Neural cell (in vitro differentiated cells): ENCODE data around the gene C12orf60. TPM values are rescaled to one million over a fixed set of nuclear protein-coding genes. Genes with fewer than 3 reads are reported as not detected.
"Not testable (repeated sequence)": the region's sequence is repeated elsewhere in the genome, so short reads cannot be mapped to it uniquely, and the experiment has no call there.

Experiments used
- H2AFZ ChIP-seq: fragments of 200-600, 300-800 bp; sonication (generic), shearing (Covaris generic); 2 replicates; pipeline ENCODE4 v1.6.0; 2014; ENCODE audit warnings: low read depth, mild to moderate bottlenecking, antibody characterized with exemption, low read length, moderate library complexity
- H3F3A ChIP-seq: fragments of 200-600 bp; shearing (Covaris generic); 2 replicates; pipeline ENCODE4 v1.6.1; 2016; ENCODE audit warnings: mild to moderate bottlenecking, moderate library complexity, mixed read lengths, antibody characterized with exemption, low read length; ENCODE audit not compliant: insufficient read depth, poor library complexity, severe bottlenecking
- H3K27ac ChIP-seq: fragments of 200-600, 300-800 bp; sonication (generic), shearing (Covaris generic); 2 replicates; pipeline ENCODE4 v1.5.1; 2014; ENCODE audit warnings: mild to moderate bottlenecking, low read length, moderate library complexity
- H3K27me3 ChIP-seq: fragments of 300-800, 200-600 bp; sonication (generic), shearing (Covaris generic); 2 replicates; pipeline ENCODE4 v1.6.0; 2014; ENCODE audit warnings: mild to moderate bottlenecking, low read depth, low read length, moderate library complexity; ENCODE audit not compliant: insufficient read depth
- H3K36me3 ChIP-seq: fragments of 300-800, 200-600 bp; sonication (generic), shearing (Covaris generic); 2 replicates; pipeline ENCODE4 v1.5.1; 2014; ENCODE audit warnings: mild to moderate bottlenecking, antibody characterized with exemption, low read length, moderate library complexity; ENCODE audit not compliant: insufficient read depth
- H3K4me2 ChIP-seq: fragments of 300-800, 200-600 bp; sonication (generic), shearing (Covaris generic); 2 replicates; pipeline ENCODE4 v1.6.0; 2014; ENCODE audit warnings: mild to moderate bottlenecking, low read length
- H3K4me3 ChIP-seq: fragments of 300-800, 200-600 bp; sonication (generic), shearing (Covaris generic); 2 replicates; pipeline ENCODE4 v1.5.1; 2014; ENCODE audit warnings: mild to moderate bottlenecking, low read length, moderate library complexity
- H3K79me2 ChIP-seq: fragments of 200-600 bp; shearing (Covaris generic); replicated peaks from 2 replicates; pipeline ENCODE4 v1.6.0; 2014; ENCODE audit warnings: mild to moderate bottlenecking, low read length, moderate library complexity; ENCODE audit not compliant: insufficient read depth
- H3K9ac ChIP-seq: fragments of 300-800, 200-600 bp; sonication (generic), shearing (Covaris generic); 2 replicates; pipeline ENCODE4 v1.6.1; 2016; ENCODE audit warnings: mild to moderate bottlenecking, low read length, mixed read lengths
- H3K9me2 ChIP-seq: fragments of 200-600 bp; shearing (Covaris generic); 2 replicates; pipeline ENCODE4 v1.6.1; 2016; ENCODE audit warnings: mild to moderate bottlenecking, low read length, mixed read lengths; ENCODE audit not compliant: insufficient read depth
- H3K9me3 ChIP-seq: fragments of 200-600, 300-800 bp; sonication (generic), shearing (Covaris generic); 2 replicates; pipeline ENCODE4 v1.6.1; 2016; ENCODE audit warnings: mild to moderate bottlenecking, mixed run types, low read length, moderate library complexity, mixed read lengths
- H4K20me1 ChIP-seq: fragments of 200-600 bp; shearing (Covaris generic); 2 replicates; pipeline ENCODE4 v1.6.1; 2016; ENCODE audit warnings: mild to moderate bottlenecking, mixed run types; ENCODE audit not compliant: insufficient read depth
- CTCF ChIP-seq: fragments of 450-650 bp; IDR thresholded peaks from 2 replicates; pipeline ENCODE4 v1.5.1; 2014; ENCODE audit warnings: antibody characterized with exemption, mild to moderate bottlenecking, moderate library complexity; ENCODE audit not compliant: poor library complexity, severe bottlenecking
- EP300 ChIP-seq: fragments of 450-650 bp; conservative IDR thresholded peaks from 2 replicates; pipeline ENCODE4 v1.6.1; 2014; ENCODE audit warnings: antibody characterized with exemption, mild to moderate bottlenecking, moderate library complexity; ENCODE audit not compliant: poor library complexity, severe bottlenecking
- EZH2 ChIP-seq: fragments of 200-600, 300-800 bp; shearing (Covaris generic), sonication (generic); IDR thresholded peaks from 2 replicates; pipeline ENCODE4 v1.6.1; 2014; ENCODE audit warnings: antibody characterized with exemption, low read length, borderline replicate concordance, mild to moderate bottlenecking; ENCODE audit not compliant: insufficient read depth, poor library complexity, severe bottlenecking
- MXI1 ChIP-seq: fragments of 450-650 bp; conservative IDR thresholded peaks from 2 replicates; pipeline ENCODE4 v1.6.1; 2014; ENCODE audit warnings: antibody characterized with exemption, mild to moderate bottlenecking; ENCODE audit not compliant: poor library complexity, severe bottlenecking
- POLR2AphosphoS5 ChIP-seq: IDR thresholded peaks from 2 replicates; pipeline ENCODE4 v1.6.1; 2012
- RAD21 ChIP-seq: fragments of 450-650 bp; conservative IDR thresholded peaks from 2 replicates; pipeline ENCODE4 v1.6.1; 2014; ENCODE audit warnings: antibody characterized with exemption, mild to moderate bottlenecking, moderate library complexity
- REST ChIP-seq: IDR thresholded peaks from 2 replicates; pipeline ENCODE4 v1.6.1; 2012; ENCODE audit warnings: borderline replicate concordance
- SMC3 ChIP-seq: fragments of 450-650 bp; conservative IDR thresholded peaks from 2 replicates; pipeline ENCODE4 v1.6.1; 2014; ENCODE audit warnings: antibody characterized with exemption, mild to moderate bottlenecking, moderate library complexity; ENCODE audit not compliant: poor library complexity
- TAF1 ChIP-seq: IDR thresholded peaks from 2 replicates; pipeline ENCODE4 v1.6.1; 2012; ENCODE audit warnings: low read depth
- polyA minus RNA-seq: library from RNA; depleted of rRNA, polyadenylated mRNA; stranded (reverse); fragments of >200 nt; gene quantifications from 2 replicates; pipeline ENCODE4 v1.2.3, GENCODE V29; 2014
- polyA plus RNA-seq: library from polyadenylated mRNA; depleted of rRNA; stranded (reverse); fragments of >200 nt; gene quantifications from 2 replicates; pipeline ENCODE4 v1.2.3, GENCODE V29; 2014

C12orf60 gene, protein sequence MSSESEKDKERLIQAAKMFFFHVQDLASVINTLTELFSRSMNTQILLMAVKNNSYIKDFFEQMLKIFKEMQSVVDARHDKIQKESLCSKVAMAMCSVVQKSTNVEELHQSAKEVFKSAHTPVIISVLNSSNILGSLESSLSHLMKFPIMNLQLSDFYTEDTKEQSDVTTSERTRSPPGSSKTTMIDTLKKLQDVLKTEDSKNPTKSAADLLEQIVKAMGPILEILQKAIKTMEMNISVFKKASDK
- polyA plus RNA-seq (3.8 and 4.8 TPM in 2 replicates), polyA minus RNA-seq (2.2 and 2.5 TPM in 2 replicates)

- Histone ChIP-seq H3K79me2 (peaks cover 50% of the 10 kb centered on the region), H3K27me3 (no peaks in the 10 kb centered on the region), H3K4me2 (peak within 1 kb of the TSS; percentile 86), H3K36me3 (peaks cover 5% of the 10 kb centered on the region), H3F3A (no peaks in the 10 kb centered on the region), H3K4me3 (peak within 1 kb of the TSS; percentile 78), H3K9me3 (no peaks in the 10 kb centered on the region), H3K9ac (peak within 1 kb of the TSS; percentile 97), H4K20me1 (no peaks in the 10 kb centered on the region), H3K27ac (peak within 1 kb of the TSS; percentile 93), H3K9me2 (no peaks in the 10 kb centered on the region), H2AFZ (peak within 1 kb of the TSS; percentile 97)
- no peak for TF ChIP-seq EP300
- TF ChIP-seq REST: peak; percentile 92
- TF ChIP-seq MXI1: peak; percentile 75
- no peak for TF ChIP-seq EZH2
- TF ChIP-seq POLR2AphosphoS5: peak; percentile 93
- no peak for TF ChIP-seq CTCF
- TF ChIP-seq RAD21: no peak
- TF ChIP-seq SMC3: no peak
- TF ChIP-seq TAF1: peak; percentile 96
Observed at GRCh38 chr12:14803011-14803829, at the start of gene C12orf60, which contains the start of gene WBP11. TSS of gene C12orf60 (plus strand) at chr12:14803670. CDS start at chr12:14822936, 19,266 bp downstream. TSS of gene WBP11 (minus strand) at chr12:14803478. CDS start at chr12:14801383, 2,095 bp downstream.

GRCh38 chr12:14756334-14757143, 46.9 kb upstream of the C12orf60 start:
- no peaks in the 10 kb centered on the region for H3K9me2 ChIP-seq
- H3K4me2 ChIP-seq: no peak overlapping the region
- H3F3A ChIP-seq: no peaks in the 10 kb centered on the region
- H3K4me3 ChIP-seq: no peak overlapping the region
- no peak overlapping the region for H3K27ac ChIP-seq
- H3K79me2 ChIP-seq: no peaks in the 10 kb centered on the region
- no peak overlapping the region for H3K9ac ChIP-seq
- H3K27me3 ChIP-seq: no peaks in the 10 kb centered on the region
- no peak overlapping the region for H2AFZ ChIP-seq
- H3K9me3 ChIP-seq: no peaks in the 10 kb centered on the region
- H3K36me3 ChIP-seq: no peaks in the 10 kb centered on the region
- no peaks in the 10 kb centered on the region for H4K20me1 ChIP-seq
- TF ChIP-seq MXI1: no peak
- no peak for TF ChIP-seq POLR2AphosphoS5

DNA sequence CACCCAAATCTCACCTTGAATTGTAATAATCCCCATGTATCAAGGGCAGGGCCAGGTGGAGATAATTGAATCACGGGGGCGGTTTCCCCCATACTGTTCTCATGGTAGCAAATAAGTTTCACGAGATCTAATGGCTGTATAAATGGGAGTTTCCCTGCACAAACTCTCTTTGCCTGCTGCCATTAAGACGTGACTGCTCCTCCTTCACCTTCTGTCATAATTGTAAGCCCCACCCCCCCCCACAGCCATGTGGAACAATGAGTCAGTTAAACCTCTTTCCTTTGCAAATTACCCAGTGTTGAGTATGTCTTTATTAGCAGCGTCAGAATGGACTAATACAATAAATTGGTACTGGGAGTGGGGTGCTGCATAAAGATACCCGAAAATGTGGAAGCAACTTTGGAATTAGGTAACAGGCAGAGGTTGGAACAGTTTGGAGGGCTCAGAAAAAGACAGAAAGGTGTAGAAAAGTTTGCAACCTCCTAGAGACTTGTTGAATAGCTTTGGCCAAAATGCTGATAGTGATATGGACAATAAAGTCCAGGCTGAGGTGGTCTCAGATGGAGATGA, 43.7 kb upstream of the C12orf60 start:
- not testable (repeated sequence) for H3K36me3 ChIP-seq, H3K4me2 ChIP-seq, H3K9me3 ChIP-seq, H3K9ac ChIP-seq, H3K79me2 ChIP-seq, H3K27me3 ChIP-seq, H3K4me3 ChIP-seq, H4K20me1 ChIP-seq, H3K9me2 ChIP-seq, H2AFZ ChIP-seq, H3K27ac ChIP-seq, H3F3A ChIP-seq
